Pons (tissue), 1 donor: Measurements from ENCODE around the gene NDUFB6.

Source experiments
- DNase-seq: peaks from one replicate; pipeline ENCODE4 v3.0.0-alpha.2; 2016; ENCODE audit warnings: low spot score

NDUFB6 gene

DNA sequence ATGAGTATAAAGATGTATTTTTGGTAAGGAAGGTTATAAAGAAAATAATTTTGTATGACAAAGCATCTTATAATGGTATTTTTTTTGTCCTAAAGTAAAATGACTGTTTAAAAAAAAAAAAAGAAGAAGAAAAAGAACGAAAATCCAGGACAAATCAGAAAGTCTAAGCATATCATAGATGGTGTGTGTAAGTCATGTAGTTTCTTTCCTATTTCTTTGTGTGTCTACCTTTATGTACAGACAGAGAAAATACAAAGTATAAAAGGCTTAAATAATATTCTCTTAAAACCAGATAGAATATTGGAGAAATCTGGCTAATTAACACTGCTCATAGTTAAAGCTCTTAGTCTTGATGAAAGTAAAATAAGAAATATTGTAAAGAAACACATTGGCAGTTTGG is 54.7 kb downstream of the NDUFB6 start:
- DNase-seq = no peak

DNA sequence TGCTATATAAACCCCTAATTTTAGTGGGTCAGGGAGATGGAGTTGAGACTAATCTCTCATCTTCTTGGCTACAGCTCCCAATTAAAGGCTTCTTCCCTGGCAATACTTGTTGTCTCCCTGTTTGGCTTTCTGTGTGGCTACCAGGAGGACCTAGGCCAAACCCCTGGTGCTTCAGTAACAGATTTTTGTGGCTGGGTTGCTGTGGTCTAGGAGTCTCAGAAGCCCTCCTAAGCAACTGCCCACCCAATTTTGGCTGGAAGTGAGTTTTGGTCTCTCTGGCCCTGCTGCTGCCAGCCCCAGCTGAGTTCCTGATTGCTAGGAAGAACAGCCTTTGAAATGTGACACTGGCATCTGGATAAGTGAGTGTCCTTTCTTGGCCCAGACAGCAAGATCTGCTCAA is 56.7 kb downstream of the NDUFB6 start:
- no peak for DNase-seq

DNA sequence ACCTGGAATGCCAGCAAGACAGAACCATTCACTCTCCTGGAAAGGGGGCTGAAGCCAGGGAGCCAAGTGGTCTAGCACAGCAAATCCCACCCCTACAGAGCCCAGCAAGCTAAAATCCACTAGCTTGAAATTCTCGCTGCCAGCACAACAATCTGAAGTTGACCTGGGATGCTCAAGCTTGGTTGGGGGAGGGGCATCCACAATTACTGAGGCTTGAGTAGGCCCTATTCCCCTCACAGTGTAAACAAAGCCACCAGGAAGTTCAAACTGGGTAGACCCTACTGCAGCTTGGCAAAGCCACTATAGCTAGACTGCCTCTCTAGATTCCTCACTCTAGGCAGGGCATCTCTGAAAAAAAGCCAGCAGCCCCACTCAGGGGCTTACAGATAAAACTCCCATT is 64.2 kb downstream of the NDUFB6 start:
- no peak for DNase-seq

DNA sequence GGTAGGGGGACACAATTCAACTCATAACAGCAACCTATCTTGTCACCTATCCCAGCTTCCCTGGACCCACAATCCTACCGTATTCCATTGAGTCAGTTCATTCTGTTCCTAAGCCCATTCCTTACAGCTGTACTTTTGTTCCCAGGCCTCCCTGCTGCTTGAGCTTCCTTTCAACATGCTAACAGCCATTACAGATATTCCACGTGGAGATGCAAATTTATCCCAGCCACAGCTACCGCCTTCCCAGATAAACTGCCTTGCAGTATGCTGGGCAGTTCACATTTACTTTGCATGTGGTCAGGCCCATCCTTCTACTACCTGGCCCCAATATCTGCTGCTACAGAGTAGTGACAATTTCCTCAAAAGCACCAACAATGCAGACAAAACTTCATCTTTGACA is 70.0 kb downstream of the NDUFB6 start:
- no peak for DNase-seq
